BLaER1 (cell line): ENCODE results near the gene KRT13.

ENCODE experiments used
- H3K27ac ChIP-seq: shearing (Covaris generic); formaldehyde crosslinking; 2 replicates; pipeline ENCODE4 v1.8.1; 2022
- H3K27me3 ChIP-seq: shearing (Covaris generic); formaldehyde crosslinking; 2 replicates; pipeline ENCODE4 v1.8.1; 2022
- H3K36me3 ChIP-seq: shearing (Covaris generic); formaldehyde crosslinking; 2 replicates; pipeline ENCODE4 v1.8.1; 2022
- H3K4me1 ChIP-seq: shearing (Covaris generic); formaldehyde crosslinking; 2 replicates; pipeline ENCODE4 v1.8.1; 2022
- H3K4me2 ChIP-seq: shearing (Covaris generic); formaldehyde crosslinking; 2 replicates; pipeline ENCODE4 v1.8.1; 2022
- H3K4me3 ChIP-seq: shearing (Covaris generic); formaldehyde crosslinking; 2 replicates; pipeline ENCODE4 v1.8.1; 2022
- H3K9ac ChIP-seq: shearing (Covaris generic); formaldehyde crosslinking; 2 replicates; pipeline ENCODE4 v1.8.1; 2022
- H3K9me3 ChIP-seq: shearing (Covaris generic); formaldehyde crosslinking; 2 replicates; pipeline ENCODE4 v1.8.1; 2022
- H4K20me1 ChIP-seq: shearing (Covaris generic); formaldehyde crosslinking; 2 replicates; pipeline ENCODE4 v1.8.1; 2022
- Cebpa-rat ChIP-seq: shearing (Covaris generic); IDR thresholded peaks from 2 replicates; pipeline ENCODE4 v1.8.1; 2022

The KRT13 gene

GRCh38 chr17:41529491-41529915 lies 24.1 kb upstream of the KRT13 start:
- no peak overlapping the region for H3K27ac ChIP-seq
- H3K27me3 ChIP-seq = peaks cover 48% of the 10 kb centered on the region
- H3K4me3 ChIP-seq = no peak overlapping the region
- H3K9me3 ChIP-seq = peaks cover 14% of the 10 kb centered on the region
- no peak overlapping the region for H3K4me2 ChIP-seq
- no peaks in the 10 kb centered on the region for H4K20me1 ChIP-seq
- TF ChIP-seq Cebpa-rat = no peak
- H3K9ac ChIP-seq = no peak overlapping the region
- H3K4me1 ChIP-seq = no peaks in the 10 kb centered on the region
- no peaks in the 10 kb centered on the region for H3K36me3 ChIP-seq

DNA sequence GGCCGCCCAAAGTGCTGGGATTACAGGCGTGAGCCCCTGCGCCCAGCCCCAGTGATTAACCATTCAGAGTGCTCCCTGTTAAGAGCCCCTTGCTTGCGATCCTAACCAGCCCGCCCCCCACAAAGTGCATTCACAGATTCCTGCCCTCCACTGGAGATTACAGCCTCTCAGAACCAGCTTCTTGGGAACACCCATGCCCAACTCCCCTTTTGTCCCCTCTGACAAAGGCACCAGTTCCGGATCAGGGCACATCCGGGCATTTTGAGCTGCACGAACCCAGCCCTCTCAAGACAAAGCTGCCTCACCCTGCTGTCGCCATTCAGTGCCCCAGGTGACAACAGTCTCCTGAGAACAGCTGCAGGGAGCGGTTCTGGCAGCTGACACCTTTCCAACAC lies 23.5 kb upstream of the KRT13 start:
- no peak for TF ChIP-seq Cebpa-rat
- H4K20me1 ChIP-seq = no peaks in the 10 kb centered on the region
- H3K27ac ChIP-seq = no peak overlapping the region
- H3K27me3 ChIP-seq = peaks cover 48% of the 10 kb centered on the region
- no peaks in the 10 kb centered on the region for H3K4me1 ChIP-seq
- H3K9me3 ChIP-seq = peaks cover 14% of the 10 kb centered on the region
- H3K4me2 ChIP-seq = no peak overlapping the region
- H3K9ac ChIP-seq = no peak overlapping the region
- H3K4me3 ChIP-seq = no peak overlapping the region
- no peaks in the 10 kb centered on the region for H3K36me3 ChIP-seq

GRCh38 chr17:41527063-41528023 lies 21.9 kb upstream of the KRT13 start:
- H3K36me3 ChIP-seq = no peaks in the 10 kb centered on the region
- no peaks in the 10 kb centered on the region for H4K20me1 ChIP-seq
- no peaks in the 10 kb centered on the region for H3K4me1 ChIP-seq
- H3K27ac ChIP-seq = no peak overlapping the region
- peaks cover 14% of the 10 kb centered on the region for H3K9me3 ChIP-seq
- TF ChIP-seq Cebpa-rat = no peak
- no peak overlapping the region for H3K4me3 ChIP-seq
- H3K4me2 ChIP-seq = no peak overlapping the region
- peaks cover 48% of the 10 kb centered on the region for H3K27me3 ChIP-seq
- H3K9ac ChIP-seq = no peak overlapping the region

DNA sequence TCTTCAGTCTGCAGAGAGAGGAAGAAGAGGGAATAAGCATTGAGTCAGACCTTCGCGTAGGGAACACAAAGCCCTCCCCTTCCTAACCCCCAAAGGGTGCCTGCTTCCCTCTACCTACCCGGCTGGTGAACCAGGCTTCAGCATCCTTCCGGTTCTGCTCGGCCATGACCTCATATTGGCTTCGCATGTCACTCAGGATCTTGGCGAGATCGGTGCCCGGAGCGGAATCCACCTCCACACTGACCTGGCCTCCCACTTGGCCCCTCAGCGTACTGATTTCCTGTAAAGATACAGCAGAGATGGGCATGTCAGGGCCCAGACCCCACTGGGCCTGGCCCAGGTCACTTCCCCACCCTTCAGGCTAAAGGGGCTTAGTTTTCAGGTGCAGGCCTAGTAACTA lies 18.8 kb upstream of the KRT13 start:
- H3K27me3 ChIP-seq = peaks cover 30% of the 10 kb centered on the region
- H3K4me1 ChIP-seq = no peaks in the 10 kb centered on the region
- no peak overlapping the region for H3K9ac ChIP-seq
- no peak overlapping the region for H3K4me3 ChIP-seq
- H4K20me1 ChIP-seq = no peaks in the 10 kb centered on the region
- no peak overlapping the region for H3K4me2 ChIP-seq
- H3K27ac ChIP-seq = no peak overlapping the region
- TF ChIP-seq Cebpa-rat = no peak
- no peaks in the 10 kb centered on the region for H3K36me3 ChIP-seq
- peaks cover 14% of the 10 kb centered on the region for H3K9me3 ChIP-seq

GRCh38 chr17:41523787-41524186 lies 18.4 kb upstream of the KRT13 start:
- Histone ChIP-seq H3K4me1 (no peaks in the 10 kb centered on the region), H3K4me2 (no peak overlapping the region), H3K9ac (no peak overlapping the region), H3K4me3 (no peak overlapping the region), H4K20me1 (no peaks in the 10 kb centered on the region), H3K36me3 (no peaks in the 10 kb centered on the region), H3K27me3 (peaks cover 25% of the 10 kb centered on the region), H3K9me3 (peaks cover 14% of the 10 kb centered on the region), H3K27ac (no peak overlapping the region)
- no peak for TF ChIP-seq Cebpa-rat

DNA sequence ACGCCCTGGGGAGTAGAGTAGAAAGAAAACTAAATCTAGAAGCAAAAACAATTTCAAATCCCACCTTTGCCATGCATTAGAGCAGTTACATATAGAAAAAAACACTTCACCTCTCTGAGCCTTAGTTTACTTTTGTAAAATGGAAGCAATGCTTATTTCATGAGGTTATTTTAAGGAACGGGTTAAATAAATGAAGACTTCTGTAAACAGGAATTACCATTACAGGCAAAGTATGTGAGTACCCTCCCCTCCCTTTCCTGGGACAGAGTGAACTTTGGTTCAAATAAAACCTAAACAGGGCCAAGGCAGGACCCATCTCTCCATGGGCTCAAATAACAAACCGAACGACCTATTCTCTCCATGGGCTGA lies 17.8 kb upstream of the KRT13 start:
- H3K27ac ChIP-seq = no peak overlapping the region
- H3K4me1 ChIP-seq = no peaks in the 10 kb centered on the region
- H3K9me3 ChIP-seq = peaks cover 11% of the 10 kb centered on the region
- no peaks in the 10 kb centered on the region for H4K20me1 ChIP-seq
- H3K27me3 ChIP-seq = peaks cover 19% of the 10 kb centered on the region
- no peak overlapping the region for H3K4me3 ChIP-seq
- H3K4me2 ChIP-seq = no peak overlapping the region
- no peaks in the 10 kb centered on the region for H3K36me3 ChIP-seq
- no peak overlapping the region for H3K9ac ChIP-seq
- TF ChIP-seq Cebpa-rat = no peak

DNA sequence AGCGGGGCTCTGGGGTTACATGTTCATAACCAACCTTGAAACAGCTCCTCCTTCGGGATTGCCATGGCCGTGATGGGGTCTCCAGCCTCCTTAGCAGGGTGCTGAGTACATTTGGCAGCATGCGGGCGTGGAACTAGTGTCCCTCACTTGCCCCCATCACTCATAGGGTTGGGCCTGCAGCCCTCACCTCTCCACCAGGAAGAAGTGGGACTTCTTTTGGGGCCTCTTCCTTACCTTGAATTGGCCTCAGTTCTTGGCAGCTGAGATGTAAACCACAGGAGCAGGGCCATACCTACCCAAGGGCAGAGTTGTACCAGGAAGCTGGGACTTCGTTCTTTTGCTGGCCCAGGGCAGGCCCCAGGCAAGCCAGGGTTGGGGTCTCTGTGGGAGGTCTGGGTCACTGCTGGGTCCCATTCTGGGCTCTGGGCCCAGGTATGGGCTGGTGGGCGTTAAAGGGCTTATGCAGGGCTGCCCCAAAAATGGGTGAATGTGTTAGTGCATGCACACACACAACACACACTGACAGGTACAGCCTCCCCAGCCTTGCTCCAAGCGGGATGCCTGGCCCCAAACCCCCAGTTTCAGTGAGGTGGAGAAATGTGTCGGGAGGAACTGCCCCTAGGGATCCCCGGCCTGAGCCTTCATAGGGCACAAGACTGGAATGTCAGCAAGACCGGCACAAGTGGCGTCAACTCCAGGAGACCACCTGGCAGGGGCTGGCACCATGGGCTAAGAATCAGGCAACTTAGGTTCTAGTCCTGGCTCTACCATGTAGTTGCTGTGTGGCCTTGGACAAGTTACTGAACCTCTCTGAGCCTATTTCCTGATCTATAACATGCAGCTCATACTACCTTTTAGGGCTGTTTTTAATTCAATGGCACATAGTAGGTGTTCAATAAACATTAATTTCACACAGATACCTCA lies 17.2 kb upstream of the KRT13 start:
- no peak for TF ChIP-seq Cebpa-rat
- H4K20me1 ChIP-seq = no peaks in the 10 kb centered on the region
- H3K4me1 ChIP-seq = no peaks in the 10 kb centered on the region
- H3K4me3 ChIP-seq = no peak overlapping the region
- peaks cover 13% of the 10 kb centered on the region for H3K27me3 ChIP-seq
- H3K9me3 ChIP-seq = peaks cover 5% of the 10 kb centered on the region
- H3K27ac ChIP-seq = no peak overlapping the region
- no peaks in the 10 kb centered on the region for H3K36me3 ChIP-seq
- no peak overlapping the region for H3K9ac ChIP-seq
- no peak overlapping the region for H3K4me2 ChIP-seq

DNA sequence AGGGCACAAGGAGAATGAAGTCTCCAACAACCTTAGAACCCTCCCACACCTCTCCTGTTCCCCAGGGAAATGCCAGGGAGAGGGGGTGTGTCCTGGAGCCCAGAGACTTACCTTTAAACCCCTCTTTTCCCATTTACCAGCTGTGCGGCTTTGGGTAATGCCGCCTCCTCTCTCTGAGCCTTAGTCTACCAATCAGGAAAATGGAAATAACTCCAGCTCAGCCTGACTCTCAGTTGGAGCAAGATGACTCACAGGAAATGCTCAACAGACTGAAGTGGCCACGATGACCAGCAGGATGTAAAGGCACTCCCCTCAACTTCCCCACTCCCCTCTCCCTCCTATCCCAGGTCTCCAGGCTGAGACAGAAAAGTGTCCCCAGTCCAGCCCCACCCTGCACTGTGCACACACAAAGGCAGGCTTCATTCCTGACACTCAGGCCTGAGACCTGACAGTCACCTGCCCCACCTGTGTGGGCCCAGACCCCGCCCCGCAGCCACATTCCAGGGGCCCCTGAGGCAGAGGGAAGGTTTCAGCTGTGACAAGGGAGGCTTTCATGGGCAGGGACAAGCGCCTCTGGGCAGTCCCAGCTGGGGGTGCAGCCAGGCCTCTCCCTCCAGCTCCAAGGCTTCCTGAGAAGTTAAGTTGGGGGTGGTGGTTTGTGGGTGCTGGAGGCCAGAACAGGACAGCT lies 16.3 kb upstream of the KRT13 start:
- Histone ChIP-seq H3K27me3 (peaks cover 4% of the 10 kb centered on the region), H3K4me3 (no peak overlapping the region), H3K27ac (no peak overlapping the region), H3K9ac (no peak overlapping the region), H3K4me1 (no peaks in the 10 kb centered on the region), H3K36me3 (no peaks in the 10 kb centered on the region), H3K9me3 (no peaks in the 10 kb centered on the region; the same call in 1 of the 2 replicates), H4K20me1 (no peaks in the 10 kb centered on the region), H3K4me2 (no peak overlapping the region)
- no peak for TF ChIP-seq Cebpa-rat

- Histone ChIP-seq H3K9ac (no peak overlapping the region), H4K20me1 (no peaks in the 10 kb centered on the region), H3K4me3 (no peak overlapping the region), H3K4me2 (no peak overlapping the region), H3K27me3 (no peaks in the 10 kb centered on the region), H3K27ac (no peak overlapping the region), H3K4me1 (no peaks in the 10 kb centered on the region), H3K9me3 (no peaks in the 10 kb centered on the region), H3K36me3 (no peaks in the 10 kb centered on the region)
- no peak for TF ChIP-seq Cebpa-rat
These were observed 15.6 kb upstream of the KRT13 start for GRCh38 chr17:41520821-41521521.
